GM18505 (cell line): ENCODE measurements around the gene BCAS3.

Source experiments
- ATAC-seq: cut with Tn5 transposase; IDR thresholded peaks from one replicate; pipeline ENCODE4 v1.9.1; 2021; ENCODE audit not compliant: unreplicated experiment
- POLR2A ChIP-seq: IDR thresholded peaks from 4 replicates; pipeline ENCODE4 v1.6.1; 2011; ENCODE audit warnings: borderline replicate concordance; ENCODE audit not compliant: insufficient read depth, insufficient read length; ENCODE audit errors: extremely low read depth

Gene BCAS3

GRCh38 chr17:61254904-61255303 is 577.3 kb downstream of the BCAS3 start:
- no peak for ATAC-seq
- TF ChIP-seq POLR2A, result no peak

- no peak for TF ChIP-seq POLR2A
- ATAC-seq, result no peak
These were observed 578.0 kb downstream of the BCAS3 start for GRCh38 chr17:61255647-61256046.

GRCh38 chr17:61259360-61259759 is 581.7 kb downstream of the BCAS3 start:
- no peak for ATAC-seq
- TF ChIP-seq POLR2A, result no peak

GRCh38 chr17:61260071-61260797 is 582.6 kb downstream of the BCAS3 start:
- TF ChIP-seq POLR2A, result no peak
- ATAC-seq, result no peak

- no peak for ATAC-seq
- no peak for TF ChIP-seq POLR2A
These were observed 583.5 kb downstream of the BCAS3 start for GRCh38 chr17:61261001-61261637.

GRCh38 chr17:61265397-61265796 is 587.7 kb downstream of the BCAS3 start:
- TF ChIP-seq POLR2A, result no peak
- ATAC-seq, result no peak

GRCh38 chr17:61267847-61268246 is 590.2 kb downstream of the BCAS3 start:
- no peak for TF ChIP-seq POLR2A
- no peak for ATAC-seq

GRCh38 chr17:61275395-61275794 is 597.7 kb downstream of the BCAS3 start:
- no peak for TF ChIP-seq POLR2A
- ATAC-seq, result no peak

GRCh38 chr17:61276806-61277205 is 599.2 kb downstream of the BCAS3 start:
- no peak for TF ChIP-seq POLR2A
- no peak for ATAC-seq

GRCh38 chr17:61279476-61280145 is 602.0 kb downstream of the BCAS3 start:
- ATAC-seq, result no peak
- no peak for TF ChIP-seq POLR2A

- ATAC-seq, result no peak
- TF ChIP-seq POLR2A, result no peak
These were observed 602.7 kb downstream of the BCAS3 start for GRCh38 chr17:61280338-61280737.

GRCh38 chr17:61280851-61281250 is 603.2 kb downstream of the BCAS3 start:
- no peak for TF ChIP-seq POLR2A

GRCh38 chr17:61282377-61282776 is 604.7 kb downstream of the BCAS3 start:
- no peak for TF ChIP-seq POLR2A
- ATAC-seq, result no peak

More at GRCh38 chr17:61280851-61281250, 603.2 kb downstream of the BCAS3 start:
- ATAC-seq, result no peak

- TF ChIP-seq POLR2A, result no peak
- ATAC-seq, result no peak
These were observed 605.4 kb downstream of the BCAS3 start for GRCh38 chr17:61283043-61283442.
